IgD-negative memory B cell (primary cell): ENCODE data around the gene STPG3. TPM values are rescaled to one million over a fixed set of nuclear protein-coding genes. Genes with fewer than 3 reads are reported as not detected.

Experiments
- H3K27ac Mint-ChIP-seq, 3 donors: one replicate each; pipeline ENCODE4 v1.8.0; 2020 to 2022; ENCODE audit warnings: mild to moderate bottlenecking in 3 of 3, mixed read lengths in 3 of 3, moderate library complexity in 1 of 3
- H3K27me3 Mint-ChIP-seq: one replicate; pipeline ENCODE4 v1.8.0; 2021; ENCODE audit warnings: mixed read lengths
- H3K36me3 Mint-ChIP-seq: one replicate; pipeline ENCODE4 v1.8.0; 2020; ENCODE audit warnings: mild to moderate bottlenecking, mixed read lengths
- H3K4me1 Mint-ChIP-seq, 3 donors: one replicate each; pipeline ENCODE4 v1.8.0; 2020 to 2022; ENCODE audit warnings: mixed read lengths in 3 of 3, mild to moderate bottlenecking in 1 of 3
- H3K4me3 Mint-ChIP-seq, 4 donors: one replicate each; pipeline ENCODE4 v1.8.0; 2020 to 2022; ENCODE audit warnings: mild to moderate bottlenecking in 4 of 4, mixed read lengths in 4 of 4, moderate library complexity in 3 of 4
- H3K9me3 Mint-ChIP-seq, 3 donors: one replicate each; pipeline ENCODE4 v1.8.0; 2020 to 2021; ENCODE audit warnings: mixed read lengths in 3 of 3, mild to moderate bottlenecking in 1 of 3
- polyA plus RNA-seq: library from polyadenylated mRNA; unstranded; fragments of 300-500 nt; fragmentation: Illumina TruSeq; gene quantifications from one replicate; pipeline ENCODE4 v1.2.3, GENCODE V29; 2021

STPG3 gene
- polyA plus RNA-seq, 1 donor from 2014 or later = not detected

DNA sequence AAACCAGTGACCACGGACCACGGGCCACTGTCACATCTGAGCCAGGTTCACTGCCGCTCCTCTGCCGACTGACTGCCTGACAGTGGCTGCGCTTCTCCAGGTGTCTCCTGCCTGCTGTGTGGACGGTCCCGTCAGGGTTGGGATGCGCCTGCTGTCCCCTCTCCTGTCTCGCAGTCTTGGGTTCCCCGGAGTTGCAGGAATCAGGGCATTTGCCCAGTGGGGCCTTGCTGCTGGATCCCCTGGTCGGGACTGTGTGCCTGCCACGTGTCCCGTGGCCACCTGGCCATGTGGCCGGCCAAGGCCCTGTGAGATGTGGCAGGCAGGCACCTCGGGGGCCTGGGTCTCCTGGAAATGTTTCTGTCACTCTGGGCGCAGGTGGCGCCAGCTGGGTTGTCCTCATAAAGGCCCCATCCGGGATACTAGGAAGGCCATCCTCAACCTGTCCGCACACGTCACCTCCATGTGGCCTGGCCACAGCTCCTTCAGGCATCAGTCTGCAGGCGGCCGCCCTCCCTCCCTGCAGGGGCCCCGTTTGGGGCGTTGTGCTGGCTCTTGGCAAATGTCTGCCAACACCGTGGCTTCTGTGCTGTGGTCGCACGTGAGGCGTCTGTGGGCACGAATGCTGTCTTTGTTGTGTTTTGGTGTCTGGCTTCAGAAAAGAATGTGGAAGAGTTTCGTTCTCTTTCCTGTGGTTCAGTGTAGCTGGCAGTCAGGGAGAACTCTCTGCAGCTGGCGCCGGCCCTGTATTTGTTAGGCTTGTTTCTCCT lies 20.0 kb downstream of the STPG3 start:
- H3K27me3 Mint-ChIP-seq = no peaks in the 10 kb centered on the region
- H3K9me3 Mint-ChIP-seq = no peaks in the 10 kb centered on the region
- H3K27ac Mint-ChIP-seq = peak overlapping the region; percentile 31 to 85 (median 65)
- peaks cover 28 to 46% (median 43%) of the 10 kb centered on the region in 3 donors for H3K4me1 Mint-ChIP-seq
- peak overlapping the region in 2 of 4 donors; percentile 31 to 87 for H3K4me3 Mint-ChIP-seq
- peaks cover 6% of the 10 kb centered on the region for H3K36me3 Mint-ChIP-seq

- Mint-ChIP-seq H3K4me3 (peak overlapping the region in 1 of 4 donors; percentile 31), H3K36me3 (peaks cover 6% of the 10 kb centered on the region), H3K4me1 (peaks cover 28 to 46% (median 46%) of the 10 kb centered on the region in 3 donors), H3K27ac (peak overlapping the region; percentile 31 to 85 (median 65)), H3K27me3 (no peaks in the 10 kb centered on the region), H3K9me3 (no peaks in the 10 kb centered on the region)
Measured at GRCh38 chr9:137271696-137272076, 20.6 kb downstream of the STPG3 start.

GRCh38 chr9:137272241-137273094 lies 21.4 kb downstream of the STPG3 start:
- H3K27ac Mint-ChIP-seq = peak overlapping the region in 1 of 3 donors; percentile 65
- H3K4me3 Mint-ChIP-seq = no peak overlapping the region
- H3K36me3 Mint-ChIP-seq = peaks cover 6% of the 10 kb centered on the region
- no peaks in the 10 kb centered on the region for H3K9me3 Mint-ChIP-seq
- no peaks in the 10 kb centered on the region for H3K27me3 Mint-ChIP-seq
- H3K4me1 Mint-ChIP-seq = peaks cover 28 to 46% (median 44%) of the 10 kb centered on the region in 3 donors

DNA sequence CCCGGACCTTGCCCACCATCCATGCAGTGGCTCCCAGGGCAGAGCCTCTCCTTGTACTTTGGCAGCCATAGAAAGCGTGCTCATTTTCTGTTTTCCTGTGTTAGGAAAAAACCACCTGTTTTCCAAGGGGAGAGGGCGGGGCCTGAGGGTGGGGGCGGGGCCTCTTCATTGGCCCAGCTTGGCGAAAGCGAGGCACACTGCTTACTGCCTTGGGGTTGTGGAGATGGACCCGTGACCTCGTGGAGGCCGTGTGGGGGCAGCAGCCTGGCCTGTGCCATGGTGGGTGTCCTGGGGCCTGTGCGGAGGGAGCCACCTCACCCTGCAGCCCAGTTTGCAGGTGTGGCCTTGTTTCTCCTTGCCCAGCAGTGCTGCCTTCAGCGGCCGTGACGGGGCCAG lies 22.0 kb downstream of the STPG3 start:
- no peaks in the 10 kb centered on the region for H3K9me3 Mint-ChIP-seq
- peaks cover 22 to 43% (median 39%) of the 10 kb centered on the region in 3 donors for H3K4me1 Mint-ChIP-seq
- no peaks in the 10 kb centered on the region for H3K27me3 Mint-ChIP-seq
- peak overlapping the region in 1 of 4 donors; percentile 84 for H3K4me3 Mint-ChIP-seq
- no peak overlapping the region for H3K27ac Mint-ChIP-seq
- H3K36me3 Mint-ChIP-seq = peaks cover 6% of the 10 kb centered on the region

GRCh38 chr9:137273611-137274320 lies 22.7 kb downstream of the STPG3 start:
- H3K9me3 Mint-ChIP-seq = no peaks in the 10 kb centered on the region
- H3K4me3 Mint-ChIP-seq = peak overlapping the region in 1 of 4 donors; percentile 84
- peaks cover 17 to 40% (median 35%) of the 10 kb centered on the region in 3 donors for H3K4me1 Mint-ChIP-seq
- H3K36me3 Mint-ChIP-seq = peaks cover 6% of the 10 kb centered on the region
- H3K27me3 Mint-ChIP-seq = no peaks in the 10 kb centered on the region
- H3K27ac Mint-ChIP-seq = peak overlapping the region in 2 of 3 donors; percentile 74 to 76

DNA sequence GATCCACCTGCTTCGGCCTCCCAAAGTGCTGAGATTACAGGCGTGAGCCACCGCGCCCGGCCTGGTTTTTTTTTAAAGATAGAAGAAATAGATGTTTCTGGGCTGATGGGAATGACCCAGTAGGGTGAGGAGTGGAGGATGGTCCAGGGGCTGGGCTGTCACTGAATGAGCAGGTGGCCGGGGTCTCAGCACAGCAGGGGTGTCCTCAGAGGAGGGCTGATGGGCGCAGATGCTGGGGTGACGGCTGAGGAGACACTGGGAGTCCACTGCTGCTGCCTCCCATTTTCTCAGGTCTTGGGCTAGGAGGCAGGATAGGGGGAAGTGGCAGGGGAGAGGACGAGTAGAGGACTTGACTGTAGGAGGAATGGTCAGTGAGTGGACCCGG lies 24.1 kb downstream of the STPG3 start:
- H3K27me3 Mint-ChIP-seq = no peaks in the 10 kb centered on the region

GRCh38 chr9:137275588-137276472 lies 24.7 kb downstream of the STPG3 start:
- peak overlapping the region; percentile 36 to 76 (median 54) for H3K27ac Mint-ChIP-seq
- no peaks in the 10 kb centered on the region for H3K9me3 Mint-ChIP-seq
- no peaks in the 10 kb centered on the region for H3K27me3 Mint-ChIP-seq
- peaks cover 5 to 31% (median 23%) of the 10 kb centered on the region in 3 donors for H3K4me1 Mint-ChIP-seq
- peak overlapping the region; percentile 70 to 95 (median 82) for H3K4me3 Mint-ChIP-seq
- H3K36me3 Mint-ChIP-seq = peaks cover 3% of the 10 kb centered on the region

More for the DNA sequence above, 24.1 kb downstream of the STPG3 start:
- peaks cover 5 to 31% (median 25%) of the 10 kb centered on the region in 3 donors for H3K4me1 Mint-ChIP-seq
- peak overlapping the region; percentile 70 to 91 (median 82) for H3K4me3 Mint-ChIP-seq
- H3K27ac Mint-ChIP-seq = peak overlapping the region; percentile 36 to 76 (median 74)
- H3K36me3 Mint-ChIP-seq = peaks cover 3% of the 10 kb centered on the region
- no peaks in the 10 kb centered on the region for H3K9me3 Mint-ChIP-seq

GRCh38 chr9:137276473-137277328 lies 25.6 kb downstream of the STPG3 start:
- Mint-ChIP-seq H3K9me3 (no peaks in the 10 kb centered on the region), H3K36me3 (no peaks in the 10 kb centered on the region), H3K4me3 (peak overlapping the region; percentile 77 to 95 (median 88)), H3K27me3 (no peaks in the 10 kb centered on the region), H3K27ac (peak overlapping the region; percentile 67 to 92 (median 91)), H3K4me1 (peaks cover 5 to 24% (median 16%) of the 10 kb centered on the region in 3 donors)

DNA sequence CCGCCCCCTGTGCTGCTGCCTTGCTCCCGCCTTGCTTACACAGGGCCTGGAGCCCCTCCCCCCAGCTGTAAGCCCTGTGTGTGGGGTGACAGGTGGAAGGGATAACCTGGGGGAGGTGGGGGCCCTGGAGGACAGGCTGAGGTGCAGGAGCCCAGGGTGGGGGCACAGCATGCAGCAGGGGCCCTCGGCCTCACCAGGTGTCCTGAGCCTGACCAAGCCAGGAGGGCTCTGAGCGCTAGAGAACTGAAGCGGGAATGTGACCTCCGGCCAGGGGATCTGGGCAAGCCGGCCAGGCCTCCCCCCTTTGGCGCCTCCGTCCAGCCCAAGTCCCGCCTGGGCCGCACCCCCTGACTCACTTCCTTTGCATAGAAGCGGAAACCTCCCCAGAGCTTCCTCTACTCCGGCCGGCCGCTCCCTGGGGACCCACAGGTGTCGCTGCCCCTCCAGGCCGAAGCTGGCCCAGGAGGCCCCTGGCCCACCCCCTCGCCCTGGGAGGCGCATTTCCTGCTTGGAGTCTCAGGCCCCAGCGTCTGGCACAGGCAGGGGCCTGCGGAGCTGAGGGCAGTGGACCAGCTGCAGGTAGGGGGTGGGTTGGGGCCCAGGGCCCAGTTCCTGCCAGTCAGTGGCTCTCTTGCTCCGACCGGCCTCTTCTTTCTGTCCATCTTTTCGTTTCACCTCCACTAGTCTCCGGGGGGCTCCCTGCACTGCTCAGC lies 26.4 kb downstream of the STPG3 start, which contains the start of gene TOR4A:
Gene TOR4A (plus strand): TSS at position 398 of the 713 bp plus-strand sequence. CDS start 964 bp downstream, outside the sequence.
- peak within 1 kb of the TSS; percentile 77 to 95 (median 88) for H3K4me3 Mint-ChIP-seq
- H3K9me3 Mint-ChIP-seq = no peaks in the 10 kb centered on the region
- peaks cover under 1% of the 10 kb centered on the region for H3K36me3 Mint-ChIP-seq
- H3K27me3 Mint-ChIP-seq = no peaks in the 10 kb centered on the region
- H3K4me1 Mint-ChIP-seq = peaks cover 7 to 29% (median 18%) of the 10 kb centered on the region in 3 donors
- peak within 1 kb of the TSS; percentile 67 to 92 (median 91) for H3K27ac Mint-ChIP-seq

DNA sequence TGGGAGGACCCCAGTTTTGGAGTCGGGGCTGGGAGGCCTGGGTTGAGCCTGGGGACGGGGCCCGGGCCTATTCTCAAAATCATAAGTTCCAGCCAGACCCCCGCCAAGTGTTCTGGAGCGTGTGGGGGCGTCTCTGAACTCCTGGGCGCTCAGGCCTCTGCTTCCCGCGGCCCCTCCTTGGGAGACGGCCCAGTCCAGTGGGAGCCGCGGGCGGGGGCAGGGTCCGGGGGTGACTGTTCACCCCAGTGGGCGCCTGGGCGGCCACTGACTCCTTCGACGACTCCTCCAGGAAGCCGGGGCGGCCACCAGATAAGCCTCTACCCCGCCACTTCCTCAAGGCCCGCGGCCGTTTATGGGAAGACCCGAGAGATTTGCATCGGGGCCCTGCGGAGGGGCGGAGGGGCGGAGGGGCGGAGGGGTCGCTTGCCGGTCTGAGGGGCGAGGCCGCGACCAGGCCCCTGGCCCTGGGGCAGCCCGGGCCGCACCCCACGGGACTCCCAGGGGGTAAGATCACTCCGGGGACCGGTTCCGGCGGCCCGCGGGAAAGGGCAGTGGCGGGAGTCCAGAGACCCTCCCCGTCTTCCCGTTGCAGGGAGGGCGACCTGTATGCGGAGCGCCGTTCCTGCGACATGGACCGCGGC lies 27.1 kb downstream of the STPG3 start:
- Mint-ChIP-seq H3K27me3 (no peaks in the 10 kb centered on the region), H3K4me3 (peak overlapping the region; percentile 77 to 95 (median 88)), H3K27ac (peak overlapping the region; percentile 53 to 67 (median 67)), H3K9me3 (no peaks in the 10 kb centered on the region), H3K36me3 (peaks cover 2% of the 10 kb centered on the region), H3K4me1 (peaks cover 12 to 36% (median 24%) of the 10 kb centered on the region in 3 donors)

GRCh38 chr9:137278721-137279711 lies 27.9 kb downstream of the STPG3 start:
- Mint-ChIP-seq H3K27ac (peak overlapping the region in 1 of 3 donors; percentile 64), H3K9me3 (no peaks in the 10 kb centered on the region)

More at GRCh38 chr9:137278721-137279711, 27.9 kb downstream of the STPG3 start:
- Mint-ChIP-seq H3K36me3 (peaks cover 2% of the 10 kb centered on the region), H3K27me3 (no peaks in the 10 kb centered on the region), H3K4me3 (peak overlapping the region in 2 of 4 donors; percentile 40 to 44), H3K4me1 (peaks cover 12 to 39% (median 24%) of the 10 kb centered on the region in 3 donors)
